Thyroid gland (tissue), 4 donors: ENCODE results near the gene USP28. TPM values are rescaled to one million over a fixed set of nuclear protein-coding genes. Genes with fewer than 3 reads are reported as not detected.

Source experiments
- DNase-seq, 2 donors: peaks; one replicate each; pipeline ENCODE4 v3.0.0-alpha.2; 2019
- H3K27ac ChIP-seq, 3 donors: fragments of 200-600 bp; sonication (generic); 1 replicate in 2 of 3; 2 replicates in 1 of 3; pipeline ENCODE4 v1.5.1; 2016 to 2019; ENCODE audit warnings: mild to moderate bottlenecking in 1 of 3, moderate library complexity in 1 of 3
- H3K27me3 ChIP-seq: fragments of 200-600 bp; sonication (generic); one replicate; pipeline ENCODE4 v1.5.1; 2019
- H3K36me3 ChIP-seq, 2 donors: fragments of 200-600 bp; sonication (generic); one replicate each; pipeline ENCODE4 v1.5.1; 2016 to 2019
- H3K4me1 ChIP-seq, 2 donors: fragments of 200-600 bp; sonication (generic); one replicate each; pipeline ENCODE4 v1.5.1; 2017 to 2019
- H3K4me3 ChIP-seq, 3 donors: fragments of 200-600 bp; sonication (generic); replicated peaks in 1 of 3; 1 replicate in 2 of 3; 2 replicates in 1 of 3; pipeline ENCODE4 v1.5.1; 2016; ENCODE audit warnings: mild to moderate bottlenecking in 1 of 3
- H3K9me3 ChIP-seq: fragments of 200-600 bp; sonication (generic); one replicate; pipeline ENCODE4 v1.5.1; 2017
- POLR2A ChIP-seq, 2 donors: fragments of 450-650 bp; IDR thresholded peaks; one replicate each; pipeline ENCODE4 v1.6.1; 2017; ENCODE audit warnings: antibody characterized with exemption in 2 of 2, mild to moderate bottlenecking in 2 of 2, moderate library complexity in 1 of 2
- WGBS, 2 donors: methylation state at CpG; one replicate each; pipeline ENCODE4 v1.1.5; 2017; 5-methylcytosine and 5-hydroxymethylcytosine counted together
- intact Hi-C: fragments of 100-400 bp; cut with DNase I; formaldehyde crosslinking; loops from one replicate; pipeline ENCODE4 v1.15.1; 2023
- total RNA-seq, 4 donors: library from RNA; depleted of rRNA; stranded (reverse); fragments of >200 nt; gene quantifications; one replicate each; pipeline ENCODE4 v1.2.3, GENCODE V29; 2016
- TF ChIP-seq, protein P1 (sequence below), 6 experiments: fragments of 200-600 bp in 3 of 6; fragments of 450-650 bp in 3 of 6; sonication (generic) in 3 of 6; IDR thresholded peaks; one replicate each; pipeline ENCODE4 v1.5.1; 2016 to 2019; ENCODE audit warnings: antibody characterized with exemption in 6 of 6, mild to moderate bottlenecking in 2 of 6, inconsistent platforms in 1 of 6, moderate library complexity in 1 of 6

Gene USP28
- total RNA-seq, 4 donors from 2014 or later, result 15.3 to 36.7 (median 26.2) TPM

DNA sequence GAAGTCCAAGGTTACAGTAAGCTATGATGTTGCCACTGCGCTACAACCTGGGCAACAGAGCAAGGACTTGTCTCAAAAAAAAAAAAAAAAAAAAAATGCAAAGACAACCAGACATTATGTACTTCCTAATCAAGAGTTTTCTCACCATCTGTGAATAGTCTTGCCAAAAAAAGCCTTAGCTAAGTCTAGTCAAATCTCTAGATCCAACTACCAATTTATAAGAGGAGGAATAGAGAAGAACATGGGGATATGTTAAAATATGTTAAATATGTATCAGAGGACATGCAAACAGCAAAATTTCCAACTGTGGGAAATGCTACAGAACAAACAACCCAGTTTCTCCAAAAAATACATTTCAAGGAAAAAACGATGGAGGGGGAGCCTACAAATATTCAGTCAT is 45.6 kb downstream of the USP28 start:
- intact Hi-C loops, result no loop called here
- Histone ChIP-seq H3K27me3 (no peaks in the 10 kb centered on the region), H3K36me3 (peaks cover 4 to 9% of the 10 kb centered on the region in 2 donors), H3K4me1 (no peaks in the 10 kb centered on the region), H3K27ac (no peak overlapping the region), H3K4me3 (no peak overlapping the region), H3K9me3 (no peaks in the 10 kb centered on the region)
- no peak for DNase-seq
- no peak for TF ChIP-seq POLR2A (IDR thresholded peaks at IDR 0.05)
- TF ChIP-seq, protein P1, sequence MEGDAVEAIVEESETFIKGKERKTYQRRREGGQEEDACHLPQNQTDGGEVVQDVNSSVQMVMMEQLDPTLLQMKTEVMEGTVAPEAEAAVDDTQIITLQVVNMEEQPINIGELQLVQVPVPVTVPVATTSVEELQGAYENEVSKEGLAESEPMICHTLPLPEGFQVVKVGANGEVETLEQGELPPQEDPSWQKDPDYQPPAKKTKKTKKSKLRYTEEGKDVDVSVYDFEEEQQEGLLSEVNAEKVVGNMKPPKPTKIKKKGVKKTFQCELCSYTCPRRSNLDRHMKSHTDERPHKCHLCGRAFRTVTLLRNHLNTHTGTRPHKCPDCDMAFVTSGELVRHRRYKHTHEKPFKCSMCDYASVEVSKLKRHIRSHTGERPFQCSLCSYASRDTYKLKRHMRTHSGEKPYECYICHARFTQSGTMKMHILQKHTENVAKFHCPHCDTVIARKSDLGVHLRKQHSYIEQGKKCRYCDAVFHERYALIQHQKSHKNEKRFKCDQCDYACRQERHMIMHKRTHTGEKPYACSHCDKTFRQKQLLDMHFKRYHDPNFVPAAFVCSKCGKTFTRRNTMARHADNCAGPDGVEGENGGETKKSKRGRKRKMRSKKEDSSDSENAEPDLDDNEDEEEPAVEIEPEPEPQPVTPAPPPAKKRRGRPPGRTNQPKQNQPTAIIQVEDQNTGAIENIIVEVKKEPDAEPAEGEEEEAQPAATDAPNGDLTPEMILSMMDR (IDR thresholded peaks at IDR 0.05), result no peak
- 88 to 90% methylated on average over 2 of the region's 2 CpGs for WGBS, 2 donors

DNA sequence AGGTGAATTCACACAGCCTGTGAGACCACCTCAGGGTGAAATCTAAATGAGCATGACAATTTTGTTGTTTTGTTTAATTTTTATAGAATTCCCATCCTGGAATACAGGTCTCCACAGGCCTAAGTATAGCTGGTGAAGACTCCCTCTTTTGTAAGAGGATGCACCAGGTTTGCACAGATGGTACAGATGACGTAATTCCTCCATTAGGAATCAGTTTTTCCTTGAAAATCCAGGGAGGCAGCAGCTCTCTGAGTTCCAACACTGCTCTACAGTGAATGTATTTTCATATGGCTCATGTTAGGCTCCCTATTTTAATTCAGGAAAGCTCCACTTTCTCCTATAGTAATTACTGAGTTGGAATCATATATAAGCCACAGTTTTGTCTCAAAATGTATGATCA is 47.2 kb downstream of the USP28 start:
- no peak for DNase-seq
- intact Hi-C loops, result no loop called here
- WGBS, 2 donors, result 90 to 95% methylated on average over 1 of the region's 1 CpG
- H3K9me3 ChIP-seq, result no peaks in the 10 kb centered on the region
- H3K4me3 ChIP-seq, result no peak overlapping the region
- H3K36me3 ChIP-seq, result peaks cover 4 to 9% of the 10 kb centered on the region in 2 donors
- H3K27me3 ChIP-seq, result no peaks in the 10 kb centered on the region
- TF ChIP-seq, protein P1 (IDR thresholded peaks at IDR 0.05), result no peak
- TF ChIP-seq POLR2A (IDR thresholded peaks at IDR 0.05), result no peak
- no peak overlapping the region for H3K27ac ChIP-seq
- no peaks in the 10 kb centered on the region for H3K4me1 ChIP-seq

DNA sequence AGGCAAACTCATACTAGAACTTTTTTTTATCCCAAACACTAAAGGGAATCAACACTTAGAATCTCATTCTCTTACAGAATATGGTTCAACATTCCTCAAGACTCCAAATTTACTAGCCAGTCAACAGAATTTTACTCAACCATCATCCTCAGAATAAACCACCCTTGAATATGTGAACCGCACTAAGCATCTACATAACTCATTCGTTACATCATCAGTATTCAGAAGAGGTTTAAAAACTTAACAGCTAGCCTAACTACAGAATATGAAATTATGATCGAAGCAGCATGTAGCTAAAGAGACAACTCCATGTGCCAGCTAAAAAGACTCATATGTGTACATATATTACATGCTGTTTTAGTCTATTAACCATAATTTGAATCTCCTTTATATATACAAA is 47.9 kb downstream of the USP28 start:
- intact Hi-C loops, result no loop called here
- Histone ChIP-seq H3K9me3 (no peaks in the 10 kb centered on the region), H3K4me1 (no peaks in the 10 kb centered on the region), H3K36me3 (peaks cover 10 to 13% of the 10 kb centered on the region in 2 donors), H3K27ac (no peak overlapping the region), H3K4me3 (no peak overlapping the region), H3K27me3 (no peaks in the 10 kb centered on the region)
- TF ChIP-seq, protein P1 (IDR thresholded peaks at IDR 0.05), result no peak
- TF ChIP-seq POLR2A (IDR thresholded peaks at IDR 0.05), result no peak
- WGBS, 2 donors, result 98 to 99% methylated on average over 3 of the region's 3 CpGs
- no peak for DNase-seq

DNA sequence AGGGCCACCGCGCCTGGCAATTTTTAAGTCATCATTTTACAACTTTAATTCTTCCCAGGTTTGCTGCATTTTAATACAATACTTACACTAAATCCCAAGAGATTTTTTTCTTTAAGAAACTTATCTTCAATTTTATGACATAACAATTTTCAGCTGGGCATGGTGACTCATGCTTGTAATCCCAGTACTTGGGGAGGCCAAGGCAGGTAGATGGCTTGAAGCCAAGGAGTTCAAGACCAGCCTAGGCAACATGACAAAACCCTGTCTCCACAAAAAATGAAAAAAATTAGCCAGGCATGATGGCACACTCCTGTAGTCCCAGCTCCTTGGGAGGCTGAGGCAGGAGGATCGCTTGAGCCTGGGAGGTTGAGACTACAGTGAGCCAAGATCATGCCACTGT is 56.9 kb downstream of the USP28 start:
- Histone ChIP-seq H3K9me3 (no peaks in the 10 kb centered on the region), H3K36me3 (peaks cover 9 to 17% of the 10 kb centered on the region in 2 donors), H3K27ac (no peak overlapping the region), H3K4me3 (no peak overlapping the region), H3K27me3 (no peaks in the 10 kb centered on the region), H3K4me1 (no peaks in the 10 kb centered on the region)
- WGBS, 2 donors, result 97 to 99% methylated on average over 3 of the region's 3 CpGs
- TF ChIP-seq, protein P1 (IDR thresholded peaks at IDR 0.05), result no peak
- no peak for TF ChIP-seq POLR2A (IDR thresholded peaks at IDR 0.05)
- no peak for DNase-seq
- intact Hi-C loops, result no loop called here

DNA sequence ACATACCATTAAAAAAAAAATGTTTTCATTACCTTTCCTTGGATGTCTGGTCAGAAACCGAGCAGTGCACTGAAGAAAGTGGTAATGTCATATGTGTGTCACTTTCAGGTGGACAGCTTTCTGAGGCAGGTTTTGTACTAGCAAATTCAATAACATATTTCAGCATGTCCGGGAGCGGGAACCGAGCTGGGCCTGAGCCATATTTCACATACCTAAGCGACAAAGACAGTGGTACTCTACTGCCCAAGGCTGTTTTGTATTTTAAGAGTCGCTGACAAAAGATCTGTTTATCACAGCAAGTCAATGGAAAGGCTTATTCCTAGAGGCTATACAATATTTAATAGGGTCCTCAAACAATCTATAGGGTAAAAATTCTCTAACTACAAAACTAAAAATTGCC is 57.7 kb downstream of the USP28 start:
- Histone ChIP-seq H3K4me3 (no peak overlapping the region), H3K27me3 (no peaks in the 10 kb centered on the region), H3K36me3 (peaks cover 7 to 13% of the 10 kb centered on the region in 2 donors), H3K27ac (no peak overlapping the region), H3K9me3 (no peaks in the 10 kb centered on the region), H3K4me1 (no peaks in the 10 kb centered on the region)
- WGBS, 2 donors, result 93 to 94% methylated on average over 6 of the region's 6 CpGs
- DNase-seq, result no peak
- intact Hi-C loops, result no loop called here
- TF ChIP-seq, protein P1 (IDR thresholded peaks at IDR 0.05), result no peak
- no peak for TF ChIP-seq POLR2A (IDR thresholded peaks at IDR 0.05)
